8988T (cell line): ENCODE results near the gene TMTC1.
"Not testable (repeated sequence)": the region's sequence is repeated elsewhere in the genome, so short reads cannot be mapped to it uniquely, and the experiment has no call there.

Source experiments
- DNase-seq: peaks from one replicate; pipeline ENCODE4 v3.0.0; 2011

The TMTC1 gene

DNA sequence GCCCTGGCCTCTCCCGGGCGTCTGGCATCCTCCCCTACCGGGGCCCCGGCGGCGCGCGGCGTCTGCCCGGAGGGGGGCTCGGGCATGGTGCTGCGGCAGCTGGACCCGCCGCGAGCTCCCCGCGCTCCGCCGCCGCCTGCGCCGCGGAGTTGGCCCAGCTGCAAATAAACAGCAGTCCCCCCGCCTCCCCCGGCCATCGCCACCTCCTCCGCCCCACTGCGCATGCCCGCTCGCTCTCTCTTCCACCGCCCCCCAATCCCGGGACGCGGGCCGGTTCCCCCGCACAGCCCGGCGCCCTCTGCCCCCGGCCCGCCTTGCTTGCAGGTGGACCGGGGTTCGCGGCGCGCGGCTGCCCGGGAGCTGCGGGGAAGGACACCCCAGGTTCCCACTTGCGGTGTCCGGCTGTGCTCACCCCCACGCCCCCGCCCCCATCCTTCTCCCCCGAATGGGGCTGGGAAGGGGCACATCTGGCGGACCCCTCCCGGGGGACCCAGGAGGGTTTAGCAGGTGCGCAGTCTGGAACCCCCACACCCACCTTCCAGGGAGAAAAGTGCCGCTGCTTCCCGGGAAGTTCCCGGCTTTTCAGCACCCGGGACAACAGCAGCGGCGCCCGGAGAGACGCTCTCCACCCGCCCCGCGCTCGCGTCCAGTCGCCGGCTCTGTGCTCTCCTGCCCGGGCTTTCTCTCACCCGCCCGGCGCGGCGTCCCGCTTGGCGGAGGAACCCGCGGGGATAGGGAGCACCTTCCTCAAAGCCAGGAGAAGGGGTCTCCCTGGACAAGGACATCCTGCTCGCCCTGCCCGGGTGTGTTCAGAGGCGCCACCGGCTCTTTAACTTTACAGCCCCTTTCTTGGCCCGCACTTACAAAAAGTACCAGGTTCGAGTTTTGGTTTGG lies at the start of gene TMTC1:
TSS of gene TMTC1 (minus strand) at position 170 of the 894 bp plus-strand sequence. CDS start 191 bp downstream, outside the sequence.
- DNase-seq = no peak

GRCh38 chr12:29831173-29831572 lies 47.4 kb upstream of the TMTC1 start:
- no peak for DNase-seq

DNA sequence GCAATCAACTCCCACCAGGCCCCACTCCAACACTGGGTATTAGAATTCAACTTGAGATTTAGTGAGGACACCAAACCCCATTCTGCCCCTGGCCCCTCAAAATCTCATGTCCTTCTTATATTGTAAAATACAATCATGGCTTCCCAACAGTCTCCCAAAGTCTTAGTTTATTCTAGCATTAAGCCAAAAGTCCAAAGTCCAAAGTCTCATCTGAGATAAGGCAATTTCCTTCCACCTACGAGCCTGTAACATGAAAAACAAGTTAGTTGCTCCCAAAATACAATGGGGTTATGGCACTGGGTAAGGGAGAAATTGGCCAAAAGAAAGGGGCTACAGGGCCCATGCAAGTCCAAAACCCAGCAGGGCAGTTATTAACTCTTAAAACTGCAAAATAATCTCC lies 46.6 kb upstream of the TMTC1 start:
- no peak for DNase-seq

GRCh38 chr12:29818916-29819623 lies 35.3 kb upstream of the TMTC1 start:
- no peak for DNase-seq

DNA sequence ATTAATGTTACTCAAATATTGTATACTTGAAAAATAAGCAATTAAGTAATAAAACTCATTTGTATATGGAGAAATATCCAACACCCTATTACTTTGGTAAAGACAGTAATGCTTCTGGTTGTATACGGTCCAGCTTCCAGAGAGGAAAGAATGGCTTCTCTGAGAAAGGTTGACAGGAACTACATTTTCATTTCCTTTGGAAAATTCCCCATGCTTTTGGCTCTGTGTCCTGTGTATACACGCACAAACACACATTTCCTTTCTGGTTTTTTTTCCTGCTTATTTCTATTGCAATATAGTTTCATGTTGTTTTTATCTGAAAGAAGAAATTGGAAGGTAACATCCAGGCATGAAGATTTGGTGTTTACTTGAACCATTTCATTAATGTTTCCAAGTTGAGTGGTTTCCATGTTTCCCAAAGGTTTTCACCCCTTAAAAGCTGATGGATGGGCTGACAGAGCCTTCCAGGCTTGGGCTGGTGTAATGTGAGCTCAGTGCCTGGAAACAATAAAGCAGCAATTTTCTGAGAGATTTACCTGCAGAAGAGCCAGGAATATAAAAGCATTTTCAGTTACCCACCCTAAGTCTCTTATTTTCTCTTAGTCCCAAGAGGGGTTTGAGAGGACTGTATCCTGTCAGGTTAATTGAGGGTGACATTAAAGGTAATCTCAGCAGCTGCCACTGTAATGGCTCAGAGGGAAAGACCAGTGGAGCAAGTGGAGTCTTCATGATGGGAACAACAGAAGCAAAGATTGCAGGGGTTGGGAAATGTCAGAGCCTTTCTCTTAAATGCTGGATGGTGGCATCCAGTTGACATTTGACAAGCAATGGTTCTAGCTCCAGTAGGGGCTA lies 33.4 kb upstream of the TMTC1 start:
- no peak for DNase-seq

GRCh38 chr12:29809616-29810361 lies 26.0 kb upstream of the TMTC1 start:
- DNase-seq = not testable (repeated sequence)

- DNase-seq = no peak
Measured at GRCh38 chr12:29807129-29807528, 23.4 kb upstream of the TMTC1 start.

DNA sequence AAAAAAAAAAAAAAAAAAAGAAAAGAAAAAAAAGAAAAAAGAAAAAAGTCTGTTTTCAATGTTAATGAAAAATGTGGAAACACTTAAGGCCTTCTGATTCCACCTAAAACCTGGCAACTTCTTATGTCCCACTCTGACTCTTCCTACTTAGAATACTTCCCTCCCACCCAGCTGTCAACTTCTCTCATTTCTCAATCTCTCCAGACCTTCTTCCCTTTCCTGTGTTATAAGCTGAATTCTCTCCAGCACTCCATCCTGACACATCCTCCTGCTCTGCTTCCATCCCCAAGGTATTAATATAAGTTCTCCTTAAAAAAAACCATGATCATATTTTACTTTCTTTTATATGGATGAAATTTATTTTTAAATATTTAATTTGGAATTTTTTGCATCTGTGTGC lies 20.3 kb upstream of the TMTC1 start:
- DNase-seq = no peak

DNA sequence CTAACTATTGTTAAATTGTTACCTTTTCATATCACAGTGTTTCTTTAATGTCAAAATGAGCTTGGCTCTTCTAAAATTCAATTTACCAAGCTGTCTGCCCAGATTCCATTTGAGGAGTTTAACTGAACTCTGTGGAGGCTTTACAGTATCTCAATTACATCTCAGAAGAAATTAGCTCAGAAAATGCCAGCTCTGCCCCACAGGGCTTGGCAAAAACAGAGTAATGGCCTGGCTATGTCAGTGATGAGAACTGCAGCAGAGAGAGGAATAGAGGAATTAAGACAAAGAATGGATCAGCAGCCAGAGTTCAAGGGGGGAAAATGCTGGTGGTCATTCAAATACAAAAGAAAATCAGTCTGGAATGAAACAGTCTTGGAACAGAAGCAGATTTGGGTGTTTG lies 15.8 kb upstream of the TMTC1 start:
- DNase-seq = no peak

- DNase-seq = no peak
Measured at GRCh38 chr12:29797565-29798355, 14.0 kb upstream of the TMTC1 start.

GRCh38 chr12:29796823-29797263 lies 13.1 kb upstream of the TMTC1 start:
- DNase-seq = no peak

GRCh38 chr12:29795715-29796114 lies 12.0 kb upstream of the TMTC1 start:
- no peak for DNase-seq

- no peak for DNase-seq
Measured at GRCh38 chr12:29794862-29795261, 11.1 kb upstream of the TMTC1 start.

- DNase-seq = no peak
Measured at GRCh38 chr12:29792853-29793252, 9.1 kb upstream of the TMTC1 start.

GRCh38 chr12:29792132-29792531 lies 8.4 kb upstream of the TMTC1 start:
- no peak for DNase-seq

DNA sequence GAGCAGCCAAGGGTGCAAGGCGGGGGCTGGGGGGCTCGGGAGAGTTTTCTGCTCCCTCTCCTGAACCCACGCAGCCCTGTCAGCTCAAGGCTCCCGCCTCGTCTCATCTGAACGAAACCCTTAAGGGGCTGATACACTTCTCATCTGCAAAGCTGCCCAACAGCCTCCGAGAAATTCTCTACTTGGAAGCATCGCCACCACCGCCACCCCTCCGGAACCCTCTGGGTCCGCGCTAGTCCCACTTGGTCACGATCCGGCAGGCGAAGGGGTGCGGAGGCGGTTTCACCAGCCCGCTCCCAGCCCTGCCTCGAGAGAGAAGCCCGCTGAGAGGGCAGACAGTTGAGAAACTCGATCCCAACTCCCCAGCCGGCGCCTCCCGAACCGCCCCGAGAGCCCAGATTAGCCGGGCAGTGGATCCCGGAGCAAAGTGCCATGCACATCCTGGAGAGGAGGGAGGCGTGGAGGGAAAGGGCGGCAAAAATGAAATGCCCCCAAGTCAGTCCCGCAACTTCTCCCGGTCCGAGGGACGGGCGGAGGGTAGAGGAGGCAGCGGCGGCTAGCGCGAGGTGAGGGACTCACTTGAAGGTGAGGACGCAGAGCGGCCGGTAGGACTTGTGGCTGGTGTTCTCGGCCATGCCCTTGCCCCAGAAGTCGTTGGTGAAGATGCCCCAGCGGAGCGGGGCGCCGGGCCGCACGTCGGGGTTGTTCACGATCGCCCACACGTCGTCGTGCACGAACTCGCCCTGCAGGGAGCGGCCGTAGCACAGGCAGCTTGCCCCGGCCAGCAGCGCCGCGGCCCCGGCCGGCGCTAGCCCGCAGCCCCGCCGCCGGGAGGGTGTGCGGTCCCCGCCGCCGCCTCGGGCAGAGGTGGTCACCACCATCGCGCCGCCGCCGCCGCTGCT lies 620 bp downstream of the TMTC1 start:
- DNase-seq = no peak

- no peak for DNase-seq
Measured at GRCh38 chr12:29782285-29782870, 1.4 kb downstream of the TMTC1 start.

DNA sequence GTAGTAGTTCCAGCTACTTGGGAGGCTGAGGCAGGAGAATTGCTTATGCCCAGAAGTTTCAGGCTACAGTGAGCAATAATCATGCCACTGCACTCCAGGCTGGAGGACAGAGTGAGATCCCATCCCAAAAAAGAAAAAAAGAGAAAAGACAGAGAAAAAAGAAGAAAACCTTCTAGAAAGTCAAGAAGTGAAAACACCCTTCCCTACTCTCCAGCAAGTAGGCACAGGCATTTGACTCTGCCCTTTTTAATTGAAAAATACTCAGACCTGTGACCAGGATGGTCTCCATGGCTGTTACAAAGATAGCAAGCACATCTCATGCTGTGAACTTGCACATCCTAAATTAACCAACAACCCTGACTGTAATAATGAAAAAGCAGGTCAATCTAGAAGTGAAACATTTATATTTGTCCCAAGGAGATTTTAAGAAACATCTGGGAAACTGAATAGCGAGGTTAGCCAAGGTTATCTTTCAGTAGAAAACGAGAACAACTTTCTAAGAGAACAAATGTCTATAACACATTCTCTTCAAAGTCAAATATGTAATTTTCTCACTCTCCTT lies 2.0 kb downstream of the TMTC1 start:
- no peak for DNase-seq

GRCh38 chr12:29781188-29781587 lies 2.6 kb downstream of the TMTC1 start:
- no peak for DNase-seq

GRCh38 chr12:29780084-29780483 lies 3.7 kb downstream of the TMTC1 start:
- DNase-seq = no peak
